Measurements from ENCODE around the gene TXK.

DNA sequence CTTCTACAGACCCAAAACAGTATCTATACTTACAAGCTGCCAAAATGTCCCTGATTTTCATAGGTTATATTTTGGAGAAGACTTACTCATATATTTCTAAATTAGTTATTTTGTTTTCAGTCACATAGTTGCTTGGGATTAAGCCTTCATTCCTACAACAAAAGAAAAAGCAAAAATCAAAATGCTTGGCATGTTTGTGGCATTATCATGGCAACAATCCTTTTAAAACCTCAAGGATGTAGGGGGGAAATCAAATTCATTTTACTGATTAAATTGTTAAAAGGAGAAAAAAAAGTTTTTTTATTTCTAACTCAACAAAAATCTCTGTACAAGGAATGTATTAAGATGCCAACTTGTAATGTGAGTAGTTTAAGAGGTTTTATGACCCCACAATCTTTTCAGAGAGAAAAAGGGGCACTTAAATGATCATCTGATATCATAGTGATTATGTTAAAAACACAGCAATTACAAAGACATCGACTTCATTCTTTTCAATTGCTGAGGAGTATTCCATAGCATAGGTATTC is 23.5 kb downstream of the TXK start:
- TF ChIP-seq, protein P1, sequence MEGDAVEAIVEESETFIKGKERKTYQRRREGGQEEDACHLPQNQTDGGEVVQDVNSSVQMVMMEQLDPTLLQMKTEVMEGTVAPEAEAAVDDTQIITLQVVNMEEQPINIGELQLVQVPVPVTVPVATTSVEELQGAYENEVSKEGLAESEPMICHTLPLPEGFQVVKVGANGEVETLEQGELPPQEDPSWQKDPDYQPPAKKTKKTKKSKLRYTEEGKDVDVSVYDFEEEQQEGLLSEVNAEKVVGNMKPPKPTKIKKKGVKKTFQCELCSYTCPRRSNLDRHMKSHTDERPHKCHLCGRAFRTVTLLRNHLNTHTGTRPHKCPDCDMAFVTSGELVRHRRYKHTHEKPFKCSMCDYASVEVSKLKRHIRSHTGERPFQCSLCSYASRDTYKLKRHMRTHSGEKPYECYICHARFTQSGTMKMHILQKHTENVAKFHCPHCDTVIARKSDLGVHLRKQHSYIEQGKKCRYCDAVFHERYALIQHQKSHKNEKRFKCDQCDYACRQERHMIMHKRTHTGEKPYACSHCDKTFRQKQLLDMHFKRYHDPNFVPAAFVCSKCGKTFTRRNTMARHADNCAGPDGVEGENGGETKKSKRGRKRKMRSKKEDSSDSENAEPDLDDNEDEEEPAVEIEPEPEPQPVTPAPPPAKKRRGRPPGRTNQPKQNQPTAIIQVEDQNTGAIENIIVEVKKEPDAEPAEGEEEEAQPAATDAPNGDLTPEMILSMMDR (IDR thresholded peaks at IDR 0.05; ENCODE audit: insufficient read depth, low read depth, low read length) = no peak
- no peak for TF ChIP-seq EZH2 (IDR thresholded peaks at IDR 0.05; ENCODE audit: insufficient read depth, low read length)

All from astrocyte (in vitro differentiated cells and primary cell).